Caco-2 (cell line): Measurements from ENCODE around the gene CTIF. TPM values are rescaled to one million over a fixed set of nuclear protein-coding genes. Genes with fewer than 3 reads are reported as not detected.

Source experiments
- BruUV-seq: library from RNA; stranded (reverse); fragments of 400-500 nt; replicated peaks from 2 replicates; lab custom pipeline; 2021; lab: Mats Ljungman, UMichigan
- CTCF ChIA-PET: fragments of 300-600 bp; sonication (Branson Sonifier 250); formaldehyde crosslinking; loops from one replicate; lab custom pipeline; 2022; ENCODE audit warnings: antibody characterized with exemption; lab: Charles Lee
- POLR2A ChIA-PET: fragments of 300-600 bp; sonication (Branson Sonifier 250); formaldehyde crosslinking; loops from one replicate; lab custom pipeline; 2022; ENCODE audit warnings: antibody characterized with exemption; lab: Charles Lee
- DNase-seq, 2 experiments: peaks; one replicate each; pipeline versions ENCODE4 v3.0.0 to v3.0.0-alpha.2; 2020 to 2022
- H3K27me3 ChIP-seq: replicated peaks from 2 replicates; pipeline ENCODE4 v1.6.0; 2011; ENCODE audit warnings: low read length; ENCODE audit not compliant: control insufficient read depth, insufficient read depth
- H3K36me3 ChIP-seq: 2 replicates; pipeline ENCODE4 v1.5.1; 2011; ENCODE audit warnings: low read length; ENCODE audit not compliant: control insufficient read depth, insufficient read depth
- H3K4me1 ChIP-seq: fragments of 250-450 bp; sonication (Bioruptor Pico); 2 replicates; pipeline ENCODE4 v1.5.1; 2020; ENCODE audit warnings: mild to moderate bottlenecking
- H3K4me3 ChIP-seq: 2 replicates; pipeline ENCODE4 v1.5.1; 2011; ENCODE audit warnings: low read depth, mild to moderate bottlenecking, control low read depth, low read length
- H3K9me3 ChIP-seq: fragments of 250-450 bp; sonication (Bioruptor Pico); 2 replicates; pipeline ENCODE4 v1.5.1; 2020; ENCODE audit warnings: mild to moderate bottlenecking, moderate library complexity
- H3K27ac Mint-ChIP-seq: one replicate; pipeline ENCODE4 v1.8.0; 2022; ENCODE audit warnings: mixed read lengths; ENCODE audit not compliant: unreplicated experiment
- H3K27me3 Mint-ChIP-seq: one replicate; pipeline ENCODE4 v1.8.0; 2022; ENCODE audit warnings: mixed read lengths; ENCODE audit not compliant: insufficient read depth, unreplicated experiment
- H3K36me3 Mint-ChIP-seq: one replicate; pipeline ENCODE4 v1.8.0; 2022; ENCODE audit warnings: mild to moderate bottlenecking, mixed read lengths; ENCODE audit not compliant: insufficient read depth, unreplicated experiment
- H3K4me1 Mint-ChIP-seq: one replicate; pipeline ENCODE4 v1.8.0; 2022; ENCODE audit warnings: low read depth, mixed read lengths; ENCODE audit not compliant: unreplicated experiment
- H3K4me3 Mint-ChIP-seq: one replicate; pipeline ENCODE4 v1.8.0; 2022; ENCODE audit warnings: mild to moderate bottlenecking, moderate library complexity, mixed read lengths; ENCODE audit not compliant: unreplicated experiment
- H3K9me3 Mint-ChIP-seq: one replicate; pipeline ENCODE4 v1.8.0; 2022; ENCODE audit warnings: mixed read lengths; ENCODE audit not compliant: unreplicated experiment
- intact Hi-C: fragments of 100-400 bp; cut with micrococcal nuclease; formaldehyde crosslinking; loops from one replicate; pipeline ENCODE4 v1.10.0; 2022; ENCODE audit not compliant: unreplicated experiment
- total RNA-seq: library from RNA; stranded (reverse); gene quantifications from 2 replicates; pipeline ENCODE4 v1.2.3, GENCODE V29; 2022
- TF ChIP-seq, protein P1 (sequence below), 2 experiments: fragments of 200-600 bp in 1 of 2; IDR thresholded peaks; 1 replicate in 1 of 2; 2 replicates in 1 of 2; pipeline versions ENCODE4 v1.5.1 to v1.8.0; 2011 to 2022; ENCODE audit warnings: antibody characterized with exemption in 1 of 2, control low read depth in 1 of 2, inconsistent platforms in 1 of 2, low read depth in 1 of 2, low read length in 1 of 2, mild to moderate bottlenecking in 1 of 2, moderate library complexity in 1 of 2; ENCODE audit not compliant: insufficient read depth in 1 of 2, severe bottlenecking in 1 of 2, unreplicated experiment in 1 of 2

Gene CTIF
- total RNA-seq, 1 experiment from 2014 or later = 19.9 TPM

DNA sequence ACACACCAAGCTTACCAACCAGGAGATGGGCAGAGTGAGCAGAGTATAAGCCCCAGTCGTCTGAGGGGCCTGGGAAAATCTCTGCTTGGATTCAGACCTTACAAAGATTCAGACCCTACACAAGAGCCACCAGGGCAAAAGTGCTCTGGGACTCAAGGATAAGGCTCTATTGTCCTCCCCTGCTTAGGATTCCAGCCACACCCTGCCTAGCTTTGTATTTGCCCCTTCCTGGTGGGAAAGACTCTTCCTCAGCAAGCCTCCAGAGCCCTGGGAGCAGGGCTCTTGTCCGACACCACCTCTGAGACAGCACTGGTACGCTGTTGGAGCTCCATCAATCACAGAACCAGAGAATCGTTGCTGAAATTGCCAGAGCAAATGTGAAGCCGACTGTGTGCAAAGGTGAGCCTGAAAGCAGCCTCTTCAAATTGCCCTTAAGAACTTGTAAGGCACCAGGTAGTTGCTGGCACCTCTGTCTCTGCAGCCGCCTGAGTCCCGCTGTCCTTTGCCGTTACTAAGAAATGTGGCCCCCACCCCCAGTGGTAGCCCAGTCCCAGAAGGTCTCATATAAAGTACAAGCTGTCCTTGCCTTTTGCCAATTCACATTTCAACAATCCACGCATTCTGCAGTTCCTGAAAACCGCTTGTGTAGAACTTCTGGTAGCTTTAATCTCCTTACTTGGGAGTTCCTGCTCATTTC, 148.7 kb downstream of the CTIF start:
- H3K27me3 Mint-ChIP-seq = no peaks in the 10 kb centered on the region
- intact Hi-C loops = no loop called here
- Histone ChIP-seq H3K36me3 (no peaks in the 10 kb centered on the region), H3K9me3 (no peaks in the 10 kb centered on the region), H3K4me1 (no peaks in the 10 kb centered on the region), H3K27me3 (no peaks in the 10 kb centered on the region), H3K4me3 (no peak overlapping the region)
- no peaks in the 10 kb centered on the region for H3K36me3 Mint-ChIP-seq
- no peak overlapping the region for H3K27ac Mint-ChIP-seq
- no peak for DNase-seq
- H3K9me3 Mint-ChIP-seq = no peaks in the 10 kb centered on the region
- TF ChIP-seq, protein P1, sequence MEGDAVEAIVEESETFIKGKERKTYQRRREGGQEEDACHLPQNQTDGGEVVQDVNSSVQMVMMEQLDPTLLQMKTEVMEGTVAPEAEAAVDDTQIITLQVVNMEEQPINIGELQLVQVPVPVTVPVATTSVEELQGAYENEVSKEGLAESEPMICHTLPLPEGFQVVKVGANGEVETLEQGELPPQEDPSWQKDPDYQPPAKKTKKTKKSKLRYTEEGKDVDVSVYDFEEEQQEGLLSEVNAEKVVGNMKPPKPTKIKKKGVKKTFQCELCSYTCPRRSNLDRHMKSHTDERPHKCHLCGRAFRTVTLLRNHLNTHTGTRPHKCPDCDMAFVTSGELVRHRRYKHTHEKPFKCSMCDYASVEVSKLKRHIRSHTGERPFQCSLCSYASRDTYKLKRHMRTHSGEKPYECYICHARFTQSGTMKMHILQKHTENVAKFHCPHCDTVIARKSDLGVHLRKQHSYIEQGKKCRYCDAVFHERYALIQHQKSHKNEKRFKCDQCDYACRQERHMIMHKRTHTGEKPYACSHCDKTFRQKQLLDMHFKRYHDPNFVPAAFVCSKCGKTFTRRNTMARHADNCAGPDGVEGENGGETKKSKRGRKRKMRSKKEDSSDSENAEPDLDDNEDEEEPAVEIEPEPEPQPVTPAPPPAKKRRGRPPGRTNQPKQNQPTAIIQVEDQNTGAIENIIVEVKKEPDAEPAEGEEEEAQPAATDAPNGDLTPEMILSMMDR (IDR thresholded peaks at IDR 0.05; ENCODE audit: insufficient read depth in 1 of 2, low read depth in 1 of 2, low read length in 1 of 2, severe bottlenecking in 1 of 2, unreplicated experiment in 1 of 2) = no peak
- no peak overlapping the region for H3K4me3 Mint-ChIP-seq
- BruUV-seq = no TSS peak
- H3K4me1 Mint-ChIP-seq = no peaks in the 10 kb centered on the region
- CTCF ChIA-PET = no interaction called here
- POLR2A ChIA-PET = no interaction called here

DNA sequence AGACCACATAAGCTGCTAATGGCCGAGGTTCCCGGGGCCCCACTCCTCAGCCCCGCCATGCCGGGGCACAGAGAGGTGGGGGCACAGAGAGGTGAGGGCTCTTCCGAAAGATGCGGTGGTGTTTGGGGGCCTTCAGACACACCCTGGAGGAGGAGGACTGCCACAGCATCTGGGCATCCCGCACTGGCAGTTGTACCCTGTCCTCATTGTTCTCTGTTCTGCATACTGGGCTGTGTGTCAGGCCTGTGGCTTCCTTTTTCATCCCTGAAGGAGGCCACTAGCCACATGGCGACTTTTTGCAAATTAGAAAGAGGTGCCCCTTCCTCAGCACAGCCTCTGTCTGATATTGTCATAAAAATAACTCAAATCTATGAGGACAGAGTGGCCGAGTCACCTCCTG, 150.1 kb downstream of the CTIF start:
- Mint-ChIP-seq H3K9me3 (no peaks in the 10 kb centered on the region), H3K4me3 (no peak overlapping the region), H3K27ac (no peak overlapping the region), H3K27me3 (no peaks in the 10 kb centered on the region), H3K36me3 (peaks cover 2% of the 10 kb centered on the region), H3K4me1 (no peaks in the 10 kb centered on the region)
- BruUV-seq = no TSS peak
- no peak overlapping the region for H3K4me3 ChIP-seq
- ChIA-PET CTCF (no interaction called here), POLR2A (no interaction called here)
- TF ChIP-seq, protein P1 (IDR thresholded peaks at IDR 0.05; ENCODE audit: insufficient read depth in 1 of 2, low read depth in 1 of 2, low read length in 1 of 2, severe bottlenecking in 1 of 2, unreplicated experiment in 1 of 2) = no peak
- no peak for DNase-seq
- no peaks in the 10 kb centered on the region for H3K27me3 ChIP-seq
- H3K36me3 ChIP-seq = no peaks in the 10 kb centered on the region
- H3K9me3 ChIP-seq = no peaks in the 10 kb centered on the region
- intact Hi-C loops = no loop called here
- no peaks in the 10 kb centered on the region for H3K4me1 ChIP-seq

DNA sequence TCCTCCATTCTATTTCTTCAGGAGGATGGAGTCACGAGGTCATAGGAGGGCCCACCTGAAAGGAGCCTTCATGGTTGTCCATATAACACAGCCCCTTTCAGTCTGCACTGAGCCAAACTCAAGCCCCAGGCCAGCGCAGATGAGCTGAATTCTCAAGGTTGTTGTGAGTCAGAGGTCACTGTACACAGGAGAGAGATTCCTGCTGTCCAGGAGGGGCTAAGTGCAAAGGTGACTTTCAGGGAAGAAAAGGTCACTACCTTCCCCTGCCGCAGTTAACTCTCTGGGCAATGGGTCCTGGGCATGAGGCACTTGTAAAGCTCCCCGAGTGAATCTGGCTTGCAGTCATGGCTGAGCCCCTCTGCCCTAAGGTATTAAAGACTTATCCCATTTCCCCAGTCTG, 150.7 kb downstream of the CTIF start:
- no peaks in the 10 kb centered on the region for H3K9me3 Mint-ChIP-seq

More for the DNA sequence above, 150.7 kb downstream of the CTIF start:
- peaks cover 4% of the 10 kb centered on the region for H3K36me3 Mint-ChIP-seq
- no peak overlapping the region for H3K4me3 ChIP-seq
- intact Hi-C loops = no loop called here
- H3K27ac Mint-ChIP-seq = no peak overlapping the region
- H3K36me3 ChIP-seq = no peaks in the 10 kb centered on the region
- ChIA-PET CTCF (no interaction called here), POLR2A (no interaction called here)
- H3K27me3 Mint-ChIP-seq = no peaks in the 10 kb centered on the region
- no peaks in the 10 kb centered on the region for H3K4me1 Mint-ChIP-seq
- TF ChIP-seq, protein P1 (IDR thresholded peaks at IDR 0.05; ENCODE audit: insufficient read depth in 1 of 2, low read depth in 1 of 2, low read length in 1 of 2, severe bottlenecking in 1 of 2, unreplicated experiment in 1 of 2) = no peak
- H3K9me3 ChIP-seq = no peaks in the 10 kb centered on the region
- no peaks in the 10 kb centered on the region for H3K4me1 ChIP-seq
- BruUV-seq = no TSS peak
- DNase-seq = no peak
- H3K4me3 Mint-ChIP-seq = no peak overlapping the region
- no peaks in the 10 kb centered on the region for H3K27me3 ChIP-seq
